Mesenchymal stem cell (in vitro differentiated cells and primary cell): ENCODE results near the gene DCAF7.

Experiments
- DNase-seq: peaks from one replicate; pipeline ENCODE4 v3.0.0-alpha.2; 2013
- H2AFZ ChIP-seq: one replicate; pipeline ENCODE4 v1.6.1; 2013; ENCODE audit warnings: low read depth, mild to moderate bottlenecking, control low read depth, inconsistent platforms, low read length, moderate library complexity
- H2AK5ac ChIP-seq: 2 replicates; pipeline ENCODE4 v1.6.1; 2013; ENCODE audit warnings: low read length, moderate library complexity, mild to moderate bottlenecking, inconsistent platforms; ENCODE audit not compliant: severe bottlenecking
- H2BK120ac ChIP-seq: one replicate; pipeline ENCODE4 v1.6.1; 2013; ENCODE audit warnings: low read depth, mild to moderate bottlenecking, inconsistent platforms, low read length, moderate library complexity
- H2BK12ac ChIP-seq, 2 experiments: one replicate each; pipeline ENCODE4 v1.6.1; 2013; ENCODE audit warnings: inconsistent platforms in 2 of 2, low read length in 2 of 2, mild to moderate bottlenecking in 2 of 2, moderate library complexity in 2 of 2, control low read depth in 1 of 2
- H2BK15ac ChIP-seq: one replicate; pipeline ENCODE4 v1.6.1; 2013; ENCODE audit warnings: mild to moderate bottlenecking, low read depth, inconsistent platforms; ENCODE audit not compliant: poor library complexity, severe bottlenecking
- H2BK5ac ChIP-seq: 2 replicates; pipeline ENCODE4 v1.6.1; 2013; ENCODE audit warnings: low read depth, mild to moderate bottlenecking, low read length, control low read depth, inconsistent platforms; ENCODE audit not compliant: poor library complexity, severe bottlenecking
- H3K14ac ChIP-seq, 2 experiments: one replicate each; pipeline ENCODE4 v1.6.1; 2013; ENCODE audit warnings: inconsistent platforms in 2 of 2, low read length in 2 of 2, control low read depth in 1 of 2, mild to moderate bottlenecking in 1 of 2, moderate library complexity in 1 of 2
- H3K18ac ChIP-seq, 2 experiments: one replicate each; pipeline ENCODE4 v1.6.1; 2013; ENCODE audit warnings: inconsistent platforms in 2 of 2, low read length in 2 of 2, control low read depth in 1 of 2, low read depth in 1 of 2, mild to moderate bottlenecking in 1 of 2
- H3K23ac ChIP-seq, 2 experiments: one replicate each; pipeline ENCODE4 v1.6.1; 2013; ENCODE audit warnings: inconsistent platforms in 2 of 2, low read length in 2 of 2, mild to moderate bottlenecking in 2 of 2, moderate library complexity in 2 of 2, control low read depth in 1 of 2
- H3K27ac ChIP-seq: 2 replicates; pipeline ENCODE4 v1.5.1; 2013; ENCODE audit warnings: mild to moderate bottlenecking, moderate library complexity, low read length, control low read depth, inconsistent platforms; ENCODE audit not compliant: poor library complexity, severe bottlenecking
- H3K27me3 ChIP-seq, 2 experiments: 2 replicates each; pipeline versions ENCODE4 v1.6.1 to v1.7.0; 2013; ENCODE audit warnings: low read length in 2 of 2, mild to moderate bottlenecking in 2 of 2, moderate library complexity in 2 of 2, control low read depth in 1 of 2, inconsistent platforms in 1 of 2; ENCODE audit not compliant: control insufficient read depth in 1 of 2, insufficient read depth in 1 of 2
- H3K36me3 ChIP-seq, 2 experiments: 2 replicates each; pipeline versions ENCODE4 v1.6.1 to v1.7.0; 2013; ENCODE audit warnings: low read length in 2 of 2, control low read depth in 1 of 2, inconsistent platforms in 1 of 2, low read depth in 1 of 2, mild to moderate bottlenecking in 1 of 2; ENCODE audit not compliant: insufficient read depth in 2 of 2, control insufficient read depth in 1 of 2
- H3K4ac ChIP-seq, 2 experiments: one replicate each; pipeline ENCODE4 v1.6.1; 2013; ENCODE audit warnings: inconsistent platforms in 2 of 2, low read length in 2 of 2, mild to moderate bottlenecking in 2 of 2, moderate library complexity in 2 of 2, control low read depth in 1 of 2, low read depth in 1 of 2
- H3K4me1 ChIP-seq: 2 replicates; pipeline ENCODE4 v1.6.1; 2013; ENCODE audit warnings: low read depth, low read length, control low read depth; ENCODE audit not compliant: control insufficient read depth, insufficient read depth
- H3K4me2 ChIP-seq: 2 replicates; pipeline ENCODE4 v1.6.1; 2013; ENCODE audit warnings: low read length, mild to moderate bottlenecking, inconsistent platforms; ENCODE audit not compliant: poor library complexity, severe bottlenecking
- H3K4me3 ChIP-seq, 2 experiments: 2 replicates each; pipeline versions ENCODE4 v1.5.1 to v1.7.0; 2013; ENCODE audit warnings: low read length in 2 of 2, mild to moderate bottlenecking in 2 of 2, control low read depth in 1 of 2, low read depth in 1 of 2; ENCODE audit not compliant: insufficient read depth in 1 of 2
- H3K79me1 ChIP-seq: replicated peaks from 2 replicates; pipeline ENCODE4 v1.6.1; 2013; ENCODE audit warnings: mild to moderate bottlenecking, control low read depth, low read length, inconsistent platforms; ENCODE audit not compliant: poor library complexity, severe bottlenecking
- H3K9ac ChIP-seq: 2 replicates; pipeline ENCODE4 v1.7.0; 2013; ENCODE audit warnings: mild to moderate bottlenecking, low read length, moderate library complexity
- H3K9me3 ChIP-seq: 2 replicates; pipeline ENCODE4 v1.7.0; 2013; ENCODE audit warnings: mild to moderate bottlenecking, low read length; ENCODE audit not compliant: control insufficient read depth
- H4K8ac ChIP-seq: one replicate; pipeline ENCODE4 v1.6.1; 2013; ENCODE audit warnings: inconsistent platforms, mild to moderate bottlenecking, low read length, moderate library complexity
- H4K91ac ChIP-seq: one replicate; pipeline ENCODE4 v1.6.1; 2013; ENCODE audit warnings: mild to moderate bottlenecking, low read length, inconsistent platforms
- WGBS: methylation state at CpG from one replicate; pipeline ENCODE4 v1.1.7; 2013; ENCODE audit warnings: mixed read lengths; 5-methylcytosine and 5-hydroxymethylcytosine counted together

DCAF7 gene

GRCh38 chr17:63519972-63520882 is 30.1 kb upstream of the DCAF7 start:
- H3K4me2 ChIP-seq, result no peak overlapping the region
- no peak overlapping the region for H2BK15ac ChIP-seq
- H4K8ac ChIP-seq, result no peak overlapping the region
- no peak overlapping the region for H2BK120ac ChIP-seq
- H3K4ac ChIP-seq, result no peak overlapping the region
- no peaks in the 10 kb centered on the region for H3K36me3 ChIP-seq
- no peak overlapping the region for H2AK5ac ChIP-seq
- peaks cover 25% of the 10 kb centered on the region for H3K4me1 ChIP-seq
- no peak overlapping the region for H3K4me3 ChIP-seq
- H3K9me3 ChIP-seq, result no peaks in the 10 kb centered on the region
- WGBS, result 64% methylated on average over 5 of the region's 5 CpGs
- no peak overlapping the region for H3K9ac ChIP-seq
- no peak overlapping the region for H2BK5ac ChIP-seq
- peaks cover 54 to 55% of the 10 kb centered on the region in 2 experiments for H3K27me3 ChIP-seq
- H3K79me1 ChIP-seq, result no peaks in the 10 kb centered on the region
- no peak for DNase-seq
- H2BK12ac ChIP-seq, result no peak overlapping the region
- no peak overlapping the region for H3K14ac ChIP-seq
- H4K91ac ChIP-seq, result no peak overlapping the region
- H3K18ac ChIP-seq, result no peak overlapping the region
- H3K23ac ChIP-seq, result no peak overlapping the region
- H3K27ac ChIP-seq, result no peak overlapping the region
- H2AFZ ChIP-seq, result no peak overlapping the region

GRCh38 chr17:63523253-63523855 is 26.9 kb upstream of the DCAF7 start, which contains the start of gene KCNH6:
KCNH6 (plus strand) TSS chr17:63523358; CDS start chr17:63523414, 56 bp downstream.
- 9% methylated on average over 27 of the region's 38 CpGs for WGBS
- no peak within 1 kb of the TSS for H2BK5ac ChIP-seq

GRCh38 chr17:63524051-63524450 is 26.2 kb upstream of the DCAF7 start:
- Histone ChIP-seq H4K8ac (no peak overlapping the region), H3K9me3 (no peaks in the 10 kb centered on the region), H2AFZ (no peak overlapping the region), H2BK120ac (no peak overlapping the region), H3K9ac (no peak overlapping the region), H3K23ac (no peak overlapping the region), H3K27me3 (peaks cover 62 to 73% of the 10 kb centered on the region in 2 experiments), H3K4me1 (peaks cover 22% of the 10 kb centered on the region), H3K36me3 (no peaks in the 10 kb centered on the region), H3K79me1 (no peaks in the 10 kb centered on the region), H2BK12ac (no peak overlapping the region), H3K4me2 (no peak overlapping the region), H3K4ac (no peak overlapping the region), H3K27ac (no peak overlapping the region), H2AK5ac (no peak overlapping the region), H2BK15ac (no peak overlapping the region), H4K91ac (no peak overlapping the region), H3K18ac (no peak overlapping the region), H3K4me3 (no peak overlapping the region), H2BK5ac (no peak overlapping the region), H3K14ac (no peak overlapping the region)
- no peak for DNase-seq
- 85% methylated on average over 14 of the region's 14 CpGs for WGBS

More at GRCh38 chr17:63523253-63523855, 26.9 kb upstream of the DCAF7 start, which contains the start of gene KCNH6:
- no peak within 1 kb of the TSS for H3K4me3 ChIP-seq
- H2AFZ ChIP-seq, result no peak within 1 kb of the TSS
- no peak within 1 kb of the TSS for H3K23ac ChIP-seq
- H3K4ac ChIP-seq, result no peak within 1 kb of the TSS
- no peak within 1 kb of the TSS for H4K91ac ChIP-seq
- no peak within 1 kb of the TSS for H4K8ac ChIP-seq
- no peaks in the 10 kb centered on the region for H3K79me1 ChIP-seq
- peaks cover 66 to 75% of the 10 kb centered on the region in 2 experiments for H3K27me3 ChIP-seq
- DNase-seq, result no peak
- no peak within 1 kb of the TSS for H2AK5ac ChIP-seq
- no peaks in the 10 kb centered on the region for H3K36me3 ChIP-seq
- H3K4me2 ChIP-seq, result peak within 1 kb of the TSS; percentile 52
- H3K9me3 ChIP-seq, result no peaks in the 10 kb centered on the region
- H2BK12ac ChIP-seq, result no peak within 1 kb of the TSS
- H2BK15ac ChIP-seq, result no peak within 1 kb of the TSS
- H3K14ac ChIP-seq, result no peak within 1 kb of the TSS
- H2BK120ac ChIP-seq, result no peak within 1 kb of the TSS
- H3K4me1 ChIP-seq, result peaks cover 23% of the 10 kb centered on the region
- H3K27ac ChIP-seq, result no peak within 1 kb of the TSS
- no peak within 1 kb of the TSS for H3K9ac ChIP-seq
- no peak within 1 kb of the TSS for H3K18ac ChIP-seq
